OCI-LY1 (cell line): ENCODE measurements around the gene RSRP1.
A peak's percentile ranks its signal among the peaks of the same experiment; 100 is the strongest.
"Not testable (repeated sequence)": the region's sequence is repeated elsewhere in the genome, so short reads cannot be mapped to it uniquely, and the experiment has no call there.

Experiments
- H2AFZ ChIP-seq: fragments of 200-600 bp; sonication (generic), shearing (Covaris generic); 2 replicates; pipeline ENCODE4 v1.6.0; 2014; ENCODE audit warnings: antibody characterized with exemption, mild to moderate bottlenecking, low read length
- H3F3A ChIP-seq: fragments of 200-600 bp; sonication (generic), shearing (Covaris generic); 2 replicates; pipeline ENCODE4 v1.6.0; 2014; ENCODE audit warnings: mild to moderate bottlenecking, antibody characterized with exemption, low read length, moderate library complexity; ENCODE audit not compliant: insufficient read depth
- H3K27ac ChIP-seq: fragments of 200-600 bp; sonication (generic); 2 replicates; pipeline ENCODE4 v1.5.1; 2014; ENCODE audit warnings: low read length, mixed run types, mild to moderate bottlenecking, low read depth; ENCODE audit not compliant: poor library complexity, severe bottlenecking
- H3K27me3 ChIP-seq: fragments of 200-600 bp; sonication (generic); 2 replicates; pipeline ENCODE4 v1.6.0; 2014; ENCODE audit warnings: antibody characterized with exemption, mild to moderate bottlenecking, low read length, moderate library complexity; ENCODE audit not compliant: insufficient read depth
- H3K36me3 ChIP-seq: fragments of 200-600 bp; sonication (generic); 2 replicates; pipeline ENCODE4 v1.6.1; 2014; ENCODE audit warnings: mild to moderate bottlenecking, antibody characterized with exemption, low read length, moderate library complexity, mixed read lengths; ENCODE audit not compliant: insufficient read depth
- H3K4me1 ChIP-seq: fragments of 200-600 bp; sonication (generic); 2 replicates; pipeline ENCODE4 v1.5.1; 2014; ENCODE audit warnings: mild to moderate bottlenecking, low read length, moderate library complexity; ENCODE audit not compliant: insufficient read depth, severe bottlenecking
- H3K4me2 ChIP-seq: fragments of 200-600 bp; sonication (generic), shearing (Covaris generic); 2 replicates; pipeline ENCODE4 v1.6.1; 2014; ENCODE audit warnings: low read length
- H3K4me3 ChIP-seq: fragments of 200-600 bp; sonication (generic); 2 replicates; pipeline ENCODE4 v1.5.1; 2014; ENCODE audit warnings: low read length, low read depth, mild to moderate bottlenecking, mixed read lengths; ENCODE audit not compliant: poor library complexity, severe bottlenecking
- H3K79me2 ChIP-seq: fragments of 200-600 bp; shearing (Covaris generic); 2 replicates; pipeline ENCODE4 v1.6.1; 2016; ENCODE audit warnings: mixed run types, low read length, mixed read lengths; ENCODE audit not compliant: insufficient read depth
- H3K9ac ChIP-seq: fragments of 200-600 bp; sonication (generic), shearing (Covaris generic); 2 replicates; pipeline ENCODE4 v1.6.1; 2014; ENCODE audit warnings: mild to moderate bottlenecking, low read length, mixed read lengths
- H3K9me2 ChIP-seq: fragments of 200-600 bp; sonication (generic), shearing (Covaris generic); 2 replicates; pipeline ENCODE4 v1.6.1; 2014; ENCODE audit warnings: low read depth, mild to moderate bottlenecking, low read length, mixed read lengths
- H3K9me3 ChIP-seq: fragments of 200-600 bp; shearing (Covaris generic); 2 replicates; pipeline ENCODE4 v1.6.1; 2014; ENCODE audit warnings: low read length, mixed read lengths
- H4K20me1 ChIP-seq: fragments of 200-600 bp; sonication (generic), shearing (Covaris generic); 2 replicates; pipeline ENCODE4 v1.6.0; 2016; ENCODE audit warnings: mild to moderate bottlenecking, low read length; ENCODE audit not compliant: insufficient read depth
- CTCF ChIP-seq: fragments of 200-600 bp; sonication (generic), shearing (Covaris generic); IDR thresholded peaks from 2 replicates; pipeline ENCODE4 v1.5.1; 2017; ENCODE audit warnings: mild to moderate bottlenecking, antibody characterized with exemption, low read length, moderate library complexity, mixed read lengths
- EZH2 ChIP-seq: fragments of 200-600 bp; sonication (generic), shearing (Covaris generic); IDR thresholded peaks from 2 replicates; pipeline ENCODE4 v1.8.0; 2017; ENCODE audit warnings: borderline replicate concordance, mixed run types, mild to moderate bottlenecking, antibody characterized with exemption, low read length, moderate library complexity, mixed read lengths

Gene RSRP1

GRCh38 chr1:25238046-25238445 lies 9.2 kb downstream of the RSRP1 start:
- Histone ChIP-seq H3K9ac (no peak overlapping the region), H3K4me3 (no peak overlapping the region), H4K20me1 (no peaks in the 10 kb centered on the region), H3K36me3 (peaks cover 27% of the 10 kb centered on the region), H3F3A (peaks cover 12% of the 10 kb centered on the region; the same call in 1 of the 2 replicates), H3K79me2 (no peaks in the 10 kb centered on the region), H3K4me1 (peaks cover 67% of the 10 kb centered on the region), H3K27ac (peak overlapping the region; percentile 86), H3K4me2 (no peak overlapping the region), H2AFZ (no peak overlapping the region), H3K27me3 (no peaks in the 10 kb centered on the region), H3K9me3 (no peaks in the 10 kb centered on the region), H3K9me2 (no peaks in the 10 kb centered on the region)
- no peak for TF ChIP-seq EZH2
- no peak for TF ChIP-seq CTCF

- not testable (repeated sequence) for H3K9me3 ChIP-seq, H3K27me3 ChIP-seq, H3K9me2 ChIP-seq, H4K20me1 ChIP-seq, H2AFZ ChIP-seq, H3K79me2 ChIP-seq
- H3K4me1 ChIP-seq: peaks cover 66% of the 10 kb centered on the region
- peak overlapping the region; percentile 86 for H3K27ac ChIP-seq
- peaks cover 12% of the 10 kb centered on the region; the same call in 1 of the 2 replicates for H3F3A ChIP-seq
- peak overlapping the region; percentile 11 for H3K4me3 ChIP-seq
- H3K36me3 ChIP-seq: peaks cover 10% of the 10 kb centered on the region; the same call in 1 of the 2 replicates
- peak overlapping the region; percentile 50 for H3K4me2 ChIP-seq
- H3K9ac ChIP-seq: peak overlapping the region; percentile 27; the same call in 1 of the 2 replicates
Measured at GRCh38 chr1:25236261-25236660, 11.0 kb downstream of the RSRP1 start.

- not testable (repeated sequence) for H3K27me3 ChIP-seq, H3K9me3 ChIP-seq, H3K4me2 ChIP-seq, H3K9me2 ChIP-seq, H3K9ac ChIP-seq, H4K20me1 ChIP-seq, H3K4me3 ChIP-seq, H3K79me2 ChIP-seq, H3K27ac ChIP-seq, H2AFZ ChIP-seq
- H3K4me1 ChIP-seq: peaks cover 60% of the 10 kb centered on the region
- peaks cover 12% of the 10 kb centered on the region; the same call in 1 of the 2 replicates for H3F3A ChIP-seq
- peaks cover 11% of the 10 kb centered on the region; the same call in 1 of the 2 replicates for H3K36me3 ChIP-seq
Measured at GRCh38 chr1:25235411-25235810, 11.8 kb downstream of the RSRP1 start.

GRCh38 chr1:25232866-25233784 lies 14.1 kb downstream of the RSRP1 start:
- H2AFZ ChIP-seq: no peak overlapping the region
- H3K79me2 ChIP-seq: peaks cover 9% of the 10 kb centered on the region; the same call in 1 of the 2 replicates
- peaks cover 44% of the 10 kb centered on the region for H3K4me1 ChIP-seq
- H3K27ac ChIP-seq: peak overlapping the region; percentile 82
- H3F3A ChIP-seq: peaks cover 12% of the 10 kb centered on the region; the same call in 1 of the 2 replicates
- H4K20me1 ChIP-seq: no peaks in the 10 kb centered on the region
- H3K4me2 ChIP-seq: peak overlapping the region; percentile 82
- H3K36me3 ChIP-seq: peaks cover 32% of the 10 kb centered on the region
- peak overlapping the region; percentile 95 for H3K4me3 ChIP-seq
- no peaks in the 10 kb centered on the region for H3K9me3 ChIP-seq
- TF ChIP-seq EZH2: no peak
- TF ChIP-seq CTCF: no peak
- H3K9ac ChIP-seq: peak overlapping the region; percentile 91
- no peaks in the 10 kb centered on the region for H3K9me2 ChIP-seq
- H3K27me3 ChIP-seq: no peaks in the 10 kb centered on the region
